Natural killer cell treated with Interleukin-12 subunit alpha and Interleukin-12 subunit beta and Interleukin-15 and Interleukin-18, amount 100 ng/mL, for 72 hours (primary cell): ENCODE data around the gene MYOZ3. TPM values are rescaled to one million over a fixed set of nuclear protein-coding genes. Genes with fewer than 3 reads are reported as not detected.

Experiments
- ATAC-seq, 2 donors: fragments of 150-1000 bp; cut with Tn5 transposase in 1 of 2; sonication (Bioruptor Pico), chemical (Tn5 transposase) in 1 of 2; 2 replicates each; pipeline ENCODE4 v1.10.0; 2021
- DNase-seq: peaks from one replicate; pipeline ENCODE4 v3.0.0; 2022; ENCODE audit warnings: low spot score
- H3K27ac Mint-ChIP-seq, 2 donors: 1 replicate in 1 of 2; 2 replicates in 1 of 2; pipeline ENCODE4 v1.8.0; 2022; ENCODE audit warnings: mixed read lengths in 2 of 2, mild to moderate bottlenecking in 1 of 2, moderate library complexity in 1 of 2
- H3K27me3 Mint-ChIP-seq, 2 donors: 1 replicate in 1 of 2; 2 replicates in 1 of 2; pipeline ENCODE4 v1.8.0; 2022; ENCODE audit warnings: mixed read lengths in 2 of 2
- H3K36me3 Mint-ChIP-seq: one replicate; pipeline ENCODE4 v1.8.0; 2022; ENCODE audit warnings: mixed read lengths
- H3K4me1 Mint-ChIP-seq, 2 donors: 1 replicate in 1 of 2; 2 replicates in 1 of 2; pipeline ENCODE4 v1.8.0; 2022; ENCODE audit warnings: low read depth in 2 of 2, mixed read lengths in 2 of 2, mild to moderate bottlenecking in 1 of 2
- H3K4me3 Mint-ChIP-seq: one replicate; pipeline ENCODE4 v1.8.0; 2022; ENCODE audit warnings: mixed read lengths
- H3K9me3 Mint-ChIP-seq: 2 replicates; pipeline ENCODE4 v1.8.0; 2022; ENCODE audit warnings: mixed read lengths
- total RNA-seq, 2 donors: library from RNA; stranded (reverse); gene quantifications; one replicate each; pipeline ENCODE4 v1.2.3, GENCODE V29; 2022

Gene MYOZ3
- total RNA-seq, 2 donors from 2014 or later, result not detected

GRCh38 chr5:150700594-150701377 lies 39.7 kb downstream of the MYOZ3 start, which contains the start of gene RBM22:
Gene RBM22 (minus strand): TSS chr5:150701062. CDS start chr5:150700985, 77 bp downstream.
- Mint-ChIP-seq H3K27me3 (no peaks in the 10 kb centered on the region), H3K4me3 (no peak within 1 kb of the TSS), H3K4me1 (peaks cover 0 to 9% of the 10 kb centered on the region in 2 donors), H3K36me3 (peaks cover 6% of the 10 kb centered on the region), H3K27ac (no peak within 1 kb of the TSS), H3K9me3 (no peaks in the 10 kb centered on the region)
- DNase-seq, result peak; percentile 91
- peak; percentile 98 for ATAC-seq

DNA sequence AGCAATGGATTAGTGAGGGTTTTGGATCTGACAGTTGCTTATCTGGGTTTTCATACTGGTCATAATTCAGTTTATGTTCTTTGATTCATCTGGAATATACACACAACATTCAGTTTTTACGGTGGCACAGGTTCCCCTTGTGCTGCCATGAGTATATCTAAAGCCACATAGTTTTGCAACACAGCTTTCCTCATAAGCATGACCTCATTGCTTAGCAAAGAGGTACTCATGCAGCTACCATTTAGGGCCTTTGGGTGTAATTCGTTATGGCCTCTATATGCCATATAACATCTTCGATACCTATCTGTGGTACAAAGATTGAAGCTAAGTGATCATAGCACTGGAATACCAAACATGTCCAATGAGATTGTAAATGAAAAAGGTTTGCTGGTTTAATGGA lies 42.7 kb downstream of the MYOZ3 start:
- Mint-ChIP-seq H3K27ac (no peak overlapping the region), H3K9me3 (no peaks in the 10 kb centered on the region), H3K4me3 (no peak overlapping the region), H3K36me3 (peaks cover 4% of the 10 kb centered on the region), H3K27me3 (no peaks in the 10 kb centered on the region), H3K4me1 (peaks cover 0 to 1% of the 10 kb centered on the region in 2 donors)
- DNase-seq (no peak), ATAC-seq (no peak)

DNA sequence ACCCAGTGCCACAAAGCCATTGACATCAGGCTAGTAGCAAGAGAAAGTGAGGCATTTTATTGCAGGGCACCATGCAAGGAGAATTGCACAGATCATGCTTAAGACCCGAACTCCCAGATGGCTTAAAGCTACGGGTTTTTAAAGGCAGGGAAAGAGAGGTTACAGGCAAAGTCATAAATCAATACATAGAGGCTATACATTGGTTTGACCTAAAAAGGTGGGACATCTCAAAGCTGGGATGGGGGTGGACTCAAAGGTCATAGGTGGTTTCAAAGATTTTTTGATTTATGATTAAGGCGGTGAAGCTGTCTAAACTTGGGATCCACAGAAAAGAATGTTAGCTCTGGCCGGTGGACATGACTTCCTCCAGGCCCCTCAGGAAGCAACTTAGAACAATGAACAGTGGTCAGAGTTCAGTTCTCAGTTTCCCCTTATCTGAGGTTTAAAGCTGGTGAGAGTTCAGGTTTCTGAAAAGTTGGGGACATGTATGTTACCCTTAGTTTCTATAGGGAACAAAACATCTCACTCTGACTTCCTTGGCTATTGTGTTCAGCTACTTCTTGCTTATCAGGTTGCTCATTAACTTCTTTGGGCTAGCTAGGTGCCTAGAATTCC lies 45.8 kb downstream of the MYOZ3 start:
- no peak overlapping the region for H3K4me3 Mint-ChIP-seq
- no peaks in the 10 kb centered on the region for H3K27me3 Mint-ChIP-seq
- H3K27ac Mint-ChIP-seq, result peak overlapping the region in 1 of 2 donors; percentile 8
- ATAC-seq (no peak), DNase-seq (no peak)
- H3K4me1 Mint-ChIP-seq, result no peaks in the 10 kb centered on the region
- H3K36me3 Mint-ChIP-seq, result peaks cover 11% of the 10 kb centered on the region
- H3K9me3 Mint-ChIP-seq, result no peaks in the 10 kb centered on the region

GRCh38 chr5:150710165-150710564 lies 49.1 kb downstream of the MYOZ3 start:
- H3K9me3 Mint-ChIP-seq, result no peaks in the 10 kb centered on the region
- no peaks in the 10 kb centered on the region for H3K27me3 Mint-ChIP-seq
- no peak overlapping the region for H3K27ac Mint-ChIP-seq
- no peak overlapping the region for H3K4me3 Mint-ChIP-seq
- H3K4me1 Mint-ChIP-seq, result no peaks in the 10 kb centered on the region
- peaks cover 11% of the 10 kb centered on the region for H3K36me3 Mint-ChIP-seq
- ATAC-seq, result no peak
- DNase-seq, result no peak

DNA sequence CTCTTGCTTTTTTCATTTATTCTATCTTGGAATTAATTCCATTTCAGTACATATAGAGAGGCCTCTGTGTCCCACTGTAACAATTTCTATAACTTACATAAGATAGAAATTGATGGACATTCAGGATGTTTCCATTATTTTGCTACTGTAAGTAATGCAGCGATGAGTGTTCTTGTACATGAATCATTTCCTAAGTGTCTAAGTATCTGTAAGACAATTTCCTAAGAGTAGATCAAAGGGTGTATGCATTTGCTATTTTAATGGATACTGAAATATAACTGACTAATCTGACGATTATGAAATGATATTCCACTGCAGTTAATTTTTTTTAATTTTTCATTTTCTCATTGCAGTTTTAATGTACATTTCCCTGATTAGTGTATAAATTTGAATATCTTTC lies 62.8 kb downstream of the MYOZ3 start:
- H3K27ac Mint-ChIP-seq, result no peak overlapping the region
- DNase-seq (no peak), ATAC-seq (no peak)
- H3K36me3 Mint-ChIP-seq, result peaks cover 27% of the 10 kb centered on the region
- H3K9me3 Mint-ChIP-seq, result no peaks in the 10 kb centered on the region
- no peaks in the 10 kb centered on the region for H3K4me1 Mint-ChIP-seq
- no peaks in the 10 kb centered on the region for H3K27me3 Mint-ChIP-seq
- H3K4me3 Mint-ChIP-seq, result no peak overlapping the region

Other genes with a start within 250 kb of the MYOZ3 start
- gene CD74, start 248.3 kb upstream of the MYOZ3 start, total RNA-seq, result 100 to 1,000 TPM; 767 to 771 TPM
- gene RPS14, start 211.5 kb upstream of the MYOZ3 start, total RNA-seq, result 1,000 to 10,000 TPM; 1,429 to 1,580 TPM
- 1 to 10 TPM; 4.0 to 7.8 TPM for gene NDST1, start 153.1 kb upstream of the MYOZ3 start, total RNA-seq
- gene SYNPO, start 20.6 kb upstream of the MYOZ3 start, total RNA-seq, result 1 to 10 TPM; 1.0 to 9.3 TPM
- 10 to 100 TPM; 72.5 to 80.0 TPM for gene RBM22, start 39.8 kb downstream of the MYOZ3 start, total RNA-seq
- gene DCTN4, start 97.8 kb downstream of the MYOZ3 start, total RNA-seq, result 10 to 100 TPM; 54.1 to 68.8 TPM
- gene SMIM3, start 117.5 kb downstream of the MYOZ3 start, total RNA-seq, result 10 to 100 TPM; 24.5 to 30.4 TPM
- gene IRGM, start 185.3 kb downstream of the MYOZ3 start, total RNA-seq, result 1 to 10 TPM; 1.5 to 2.2 TPM
- 1 to 10 TPM; 4.0 to 7.4 TPM for gene ZNF300, start 243.7 kb downstream of the MYOZ3 start, total RNA-seq